Upper lobe of left lung (tissue), 4 donors: ENCODE results near the gene CAPN10.

Experiments
- CTCF ChIP-seq, 6 experiments: fragments of 450-650 bp in 4 of 6; fragments of 200-600 bp in 2 of 6; sonication (generic) in 2 of 6; IDR thresholded peaks; one replicate each; pipeline ENCODE4 v1.5.1; 2016 to 2019; ENCODE audit warnings: antibody characterized with exemption in 6 of 6
- POLR2A ChIP-seq, 4 donors: fragments of 450-650 bp; IDR thresholded peaks; one replicate each; pipeline ENCODE4 v1.5.1; 2016 to 2017; ENCODE audit warnings: antibody characterized with exemption in 4 of 4, mild to moderate bottlenecking in 2 of 4

DNA sequence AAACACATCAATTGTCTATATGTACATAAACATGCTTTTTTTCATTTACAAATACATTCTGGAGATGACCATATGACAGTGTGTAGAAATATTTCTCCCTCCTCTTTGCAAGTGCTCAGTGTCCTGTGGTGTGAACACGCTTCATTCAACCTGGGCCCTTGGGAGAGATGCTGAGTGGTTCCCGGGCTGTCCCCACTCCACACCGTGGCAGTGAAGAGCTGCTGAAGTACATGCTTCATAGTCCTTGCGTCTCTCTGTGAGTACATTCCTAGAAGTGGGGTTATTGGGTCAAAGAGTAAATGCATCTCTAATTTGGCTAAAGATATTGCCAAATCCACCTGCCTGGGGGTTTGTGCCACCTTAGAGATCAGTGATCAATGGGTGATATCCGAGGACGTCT, 32.2 kb downstream of the CAPN10 start:
- TF ChIP-seq CTCF (IDR thresholded peaks at IDR 0.05) = no peak
- no peak for TF ChIP-seq POLR2A (IDR thresholded peaks at IDR 0.05)
